Measurements from ENCODE around the gene DYNC2I2. TPM values are rescaled to one million over a fixed set of nuclear protein-coding genes. Genes with fewer than 3 reads are reported as not detected.
"Not testable (repeated sequence)": the region's sequence is repeated elsewhere in the genome, so short reads cannot be mapped to it uniquely, and the experiment has no call there.

The DYNC2I2 gene
- total RNA-seq, 2 donors from 2014 or later = 3.7 to 3.8 TPM

GRCh38 chr9:128610897-128611296 lies 45.8 kb downstream of the DYNC2I2 start:
- H3K27ac Mint-ChIP-seq = peak overlapping the region; percentile 90
- H3K4me1 Mint-ChIP-seq = peaks cover 5% of the 10 kb centered on the region
- no peak overlapping the region for H3K4me3 Mint-ChIP-seq
- peaks cover 5% of the 10 kb centered on the region for H3K36me3 Mint-ChIP-seq (ENCODE audit: low read depth)
- no peaks in the 10 kb centered on the region for H3K27me3 Mint-ChIP-seq
- ATAC-seq (no peak), DNase-seq (no peak)
- H3K9me3 ChIP-seq (ENCODE audit: control insufficient read depth, low read length, poor library complexity, severe bottlenecking) = no peaks in the 10 kb centered on the region

DNA sequence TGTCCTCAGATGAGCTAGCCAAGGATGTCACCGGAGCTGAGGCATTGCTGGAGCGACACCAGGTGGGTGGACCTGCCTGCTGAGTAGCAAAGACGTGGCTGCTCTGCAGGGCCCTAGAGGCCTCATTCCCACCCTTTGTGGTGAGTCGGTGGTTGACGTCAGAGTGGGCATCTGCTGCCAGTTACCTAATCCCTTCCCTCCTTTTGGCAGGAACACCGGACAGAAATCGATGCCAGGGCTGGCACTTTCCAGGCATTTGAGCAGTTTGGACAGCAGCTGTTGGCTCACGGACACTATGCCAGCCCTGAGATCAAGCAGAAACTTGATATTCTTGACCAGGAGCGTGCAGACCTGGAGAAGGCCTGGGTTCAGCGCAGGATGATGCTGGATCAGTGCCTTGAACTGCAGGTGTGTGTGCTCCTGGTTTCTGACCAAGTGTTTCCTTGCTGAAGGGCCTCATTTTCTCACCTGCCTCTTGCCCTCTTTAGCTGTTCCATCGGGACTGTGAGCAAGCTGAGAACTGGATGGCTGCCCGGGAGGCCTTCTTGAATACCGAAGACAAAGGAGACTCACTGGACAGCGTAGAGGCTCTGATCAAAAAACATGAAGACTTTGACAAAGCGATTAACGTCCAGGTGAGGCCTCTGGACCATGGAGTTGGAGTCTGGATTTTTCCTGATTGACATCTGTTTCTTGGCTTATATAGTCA lies 48.9 kb downstream of the DYNC2I2 start:
- DNase-seq = no peak
- no peak for ATAC-seq
- H3K9me3 ChIP-seq (ENCODE audit: control insufficient read depth, low read length, poor library complexity, severe bottlenecking) = no peaks in the 10 kb centered on the region
- H3K4me3 Mint-ChIP-seq = no peak overlapping the region
- H3K4me1 Mint-ChIP-seq = peaks cover 5% of the 10 kb centered on the region
- peaks cover 5% of the 10 kb centered on the region for H3K36me3 Mint-ChIP-seq (ENCODE audit: low read depth)
- H3K27me3 Mint-ChIP-seq = no peaks in the 10 kb centered on the region
- H3K27ac Mint-ChIP-seq = no peak overlapping the region

GRCh38 chr9:128603697-128604096 lies 53.0 kb downstream of the DYNC2I2 start:
- H3K9me3 ChIP-seq (ENCODE audit: control insufficient read depth, low read length, poor library complexity, severe bottlenecking) = no peaks in the 10 kb centered on the region
- no peak for DNase-seq
- no peak overlapping the region for H3K4me3 Mint-ChIP-seq
- no peaks in the 10 kb centered on the region for H3K27me3 Mint-ChIP-seq
- no peaks in the 10 kb centered on the region for H3K36me3 Mint-ChIP-seq (ENCODE audit: low read depth)
- no peak for ATAC-seq
- H3K4me1 Mint-ChIP-seq = peaks cover 2% of the 10 kb centered on the region
- peak overlapping the region; percentile 77 for H3K27ac Mint-ChIP-seq

DNA sequence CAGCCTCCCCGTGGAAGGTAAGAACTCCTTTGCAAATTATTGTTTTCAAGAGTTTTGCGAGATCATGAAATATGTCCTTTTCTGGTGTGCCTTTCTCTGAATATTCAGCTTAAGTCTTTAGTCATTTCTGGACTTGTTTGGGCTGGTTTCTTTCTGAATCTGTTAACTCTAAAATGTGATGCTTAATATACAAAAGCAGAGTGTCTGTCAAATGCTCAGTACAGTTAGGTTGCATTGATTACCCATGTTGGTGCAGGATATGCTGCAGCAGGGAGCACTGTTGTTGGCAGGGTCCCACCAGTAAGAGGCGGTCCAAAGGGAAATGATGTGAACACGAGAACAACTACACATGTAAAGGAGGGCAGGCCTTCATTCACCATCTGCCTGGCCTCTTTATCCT lies 56.5 kb downstream of the DYNC2I2 start:
- ATAC-seq (no peak), DNase-seq (no peak)
- Mint-ChIP-seq H3K4me1 (peaks cover 2% of the 10 kb centered on the region), H3K27ac (no peak overlapping the region), H3K36me3 (ENCODE audit: low read depth) (peaks cover 2% of the 10 kb centered on the region), H3K4me3 (no peak overlapping the region), H3K27me3 (no peaks in the 10 kb centered on the region)
- H3K9me3 ChIP-seq (ENCODE audit: control insufficient read depth, low read length, poor library complexity, severe bottlenecking) = no peaks in the 10 kb centered on the region

- H3K9me3 ChIP-seq (ENCODE audit: control insufficient read depth, low read length, poor library complexity, severe bottlenecking) = no peaks in the 10 kb centered on the region
- Mint-ChIP-seq H3K36me3 (ENCODE audit: low read depth) (peaks cover 8% of the 10 kb centered on the region), H3K27ac (no peak overlapping the region), H3K4me1 (peaks cover 3% of the 10 kb centered on the region), H3K27me3 (no peaks in the 10 kb centered on the region), H3K4me3 (no peak overlapping the region)
- DNase-seq (no peak), ATAC-seq (no peak)
Measured at GRCh38 chr9:128595471-128595870, 61.2 kb downstream of the DYNC2I2 start.

DNA sequence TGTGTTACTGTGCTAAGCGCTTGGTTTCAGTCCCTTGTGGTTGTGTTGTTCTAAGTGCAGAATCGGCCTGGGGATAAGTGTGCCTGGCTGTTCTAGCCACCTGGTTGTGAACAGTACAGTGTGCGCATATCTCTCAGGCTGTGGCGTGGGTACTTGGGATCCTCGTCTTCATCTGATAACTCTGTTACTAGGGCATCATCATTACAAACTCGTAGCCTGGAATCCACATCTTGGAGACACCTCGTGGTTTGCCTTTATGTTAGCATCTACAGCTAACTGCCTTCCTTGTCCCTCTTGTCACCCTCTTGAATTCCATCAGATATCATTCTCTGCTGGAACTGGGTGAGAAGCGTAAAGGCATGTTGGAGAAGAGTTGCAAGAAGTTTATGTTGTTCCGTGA lies 62.8 kb downstream of the DYNC2I2 start:
- ATAC-seq = no peak
- DNase-seq = no peak
- H3K27me3 Mint-ChIP-seq = no peaks in the 10 kb centered on the region
- H3K4me3 Mint-ChIP-seq = no peak overlapping the region
- H3K4me1 Mint-ChIP-seq = peaks cover 3% of the 10 kb centered on the region
- no peaks in the 10 kb centered on the region for H3K9me3 ChIP-seq (ENCODE audit: control insufficient read depth, low read length, poor library complexity, severe bottlenecking)
- H3K36me3 Mint-ChIP-seq (ENCODE audit: low read depth) = peaks cover 8% of the 10 kb centered on the region
- no peak overlapping the region for H3K27ac Mint-ChIP-seq

DNA sequence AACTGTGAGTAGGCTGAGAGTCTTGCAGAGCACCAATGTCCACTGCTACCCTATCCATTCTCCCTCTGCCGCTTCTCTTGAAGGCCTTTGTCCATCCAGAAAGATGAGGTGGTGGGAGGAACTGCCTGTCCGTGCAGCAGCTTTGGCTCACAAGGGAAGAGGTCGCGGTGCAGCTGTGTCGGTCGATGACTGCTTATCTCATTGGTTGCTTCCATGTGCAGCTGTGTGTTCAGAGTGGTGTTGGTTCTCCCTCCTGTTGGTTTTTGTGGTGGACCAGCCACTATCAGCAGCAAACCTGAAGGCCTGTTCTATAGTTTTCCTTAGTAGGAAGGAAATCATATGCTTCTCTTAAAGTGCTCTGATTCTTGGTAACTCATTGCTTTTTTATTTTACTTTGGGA lies 63.6 kb downstream of the DYNC2I2 start:
- no peaks in the 10 kb centered on the region for H3K9me3 ChIP-seq (ENCODE audit: control insufficient read depth, low read length, poor library complexity, severe bottlenecking)
- H3K27me3 Mint-ChIP-seq = no peaks in the 10 kb centered on the region
- no peak overlapping the region for H3K4me3 Mint-ChIP-seq
- no peak overlapping the region for H3K27ac Mint-ChIP-seq
- DNase-seq (no peak), ATAC-seq (no peak)
- H3K36me3 Mint-ChIP-seq (ENCODE audit: low read depth) = peaks cover 5% of the 10 kb centered on the region
- peaks cover 3% of the 10 kb centered on the region for H3K4me1 Mint-ChIP-seq

- no peak for DNase-seq
- H3K27me3 Mint-ChIP-seq = no peaks in the 10 kb centered on the region
- no peaks in the 10 kb centered on the region for H3K9me3 ChIP-seq (ENCODE audit: control insufficient read depth, low read length, poor library complexity, severe bottlenecking)
- peak overlapping the region; percentile 80 for H3K27ac Mint-ChIP-seq
- H3K4me3 Mint-ChIP-seq = no peak overlapping the region
- H3K4me1 Mint-ChIP-seq = peaks cover 12% of the 10 kb centered on the region
- peaks cover 9% of the 10 kb centered on the region for H3K36me3 Mint-ChIP-seq (ENCODE audit: low read depth)
- ATAC-seq = no peak
Measured at GRCh38 chr9:128588581-128589233, 67.9 kb downstream of the DYNC2I2 start.

DNA sequence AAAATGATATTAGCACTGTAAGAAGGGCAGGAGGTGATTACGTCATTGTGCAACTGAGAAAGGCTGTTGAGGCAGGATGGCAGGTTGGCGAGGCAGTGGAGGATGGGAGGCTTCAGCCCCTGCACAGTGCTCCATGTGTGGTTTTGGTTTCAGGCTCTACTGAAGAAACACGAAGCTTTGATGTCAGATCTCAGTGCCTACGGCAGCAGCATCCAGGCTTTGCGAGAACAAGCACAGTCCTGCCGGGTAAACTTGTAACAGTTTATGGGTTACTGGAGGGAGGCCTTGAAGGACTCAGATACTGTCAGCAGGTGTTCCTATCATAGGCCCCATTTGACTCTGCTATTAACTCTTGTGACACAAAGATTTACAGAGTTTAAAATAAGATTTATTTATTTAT lies 69.2 kb downstream of the DYNC2I2 start:
- no peaks in the 10 kb centered on the region for H3K27me3 Mint-ChIP-seq
- ATAC-seq (peak; percentile 89), DNase-seq (no peak)
- no peaks in the 10 kb centered on the region for H3K9me3 ChIP-seq (ENCODE audit: control insufficient read depth, low read length, poor library complexity, severe bottlenecking)
- peaks cover 15% of the 10 kb centered on the region for H3K4me1 Mint-ChIP-seq
- H3K27ac Mint-ChIP-seq = peak overlapping the region; percentile 67
- H3K4me3 Mint-ChIP-seq = no peak overlapping the region
- peaks cover 13% of the 10 kb centered on the region for H3K36me3 Mint-ChIP-seq (ENCODE audit: low read depth)

DNA sequence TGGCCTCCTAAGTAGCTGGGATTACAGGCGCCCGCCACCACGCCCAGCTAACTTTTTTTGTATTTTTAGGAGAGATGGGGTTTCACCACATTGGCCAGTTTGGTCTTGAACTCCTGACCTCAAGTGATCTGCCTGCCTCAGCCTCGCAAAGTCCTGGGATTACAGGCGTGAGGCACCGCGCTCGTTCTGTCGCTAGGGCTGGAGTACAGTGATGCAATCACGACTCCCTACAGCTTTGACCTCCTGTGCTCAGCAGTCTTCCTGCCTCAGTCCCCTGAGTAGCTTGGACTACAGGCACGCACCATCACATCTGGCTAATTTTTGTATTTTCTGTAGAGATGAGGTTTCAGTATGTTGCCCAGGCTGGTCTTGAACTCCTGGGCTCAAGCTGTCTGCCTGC lies 69.7 kb downstream of the DYNC2I2 start:
- H3K4me3 Mint-ChIP-seq = not testable (repeated sequence)

DNA sequence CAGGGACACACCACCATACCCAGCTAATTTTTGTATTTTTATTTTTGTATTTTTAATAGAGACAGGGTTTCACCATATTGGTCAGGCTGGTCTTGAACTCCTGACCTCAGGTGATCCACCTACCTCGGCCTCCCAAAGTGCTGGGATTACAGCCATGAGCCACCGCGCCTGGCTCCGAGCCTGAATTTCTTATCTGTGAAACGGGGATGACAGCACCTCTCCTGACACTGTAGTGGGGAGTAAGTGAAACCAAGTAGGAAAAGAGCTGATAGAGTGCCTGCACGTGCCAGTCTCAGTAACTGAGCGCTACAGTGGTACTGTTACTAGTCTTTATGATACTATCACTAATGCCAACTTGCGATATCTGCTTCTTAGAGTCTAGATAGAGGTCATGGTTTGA lies 71.5 kb downstream of the DYNC2I2 start:
- not testable (repeated sequence) for H3K9me3 ChIP-seq (ENCODE audit: control insufficient read depth, low read length, poor library complexity, severe bottlenecking); DNase-seq; H3K27me3 Mint-ChIP-seq; H3K27ac Mint-ChIP-seq; H3K4me3 Mint-ChIP-seq; ATAC-seq
- Mint-ChIP-seq H3K36me3 (ENCODE audit: low read depth) (peaks cover 10% of the 10 kb centered on the region), H3K4me1 (peaks cover 15% of the 10 kb centered on the region)

More for the DNA sequence above, 69.7 kb downstream of the DYNC2I2 start:
- peak; percentile 16 for ATAC-seq
- not testable (repeated sequence) for H3K27me3 Mint-ChIP-seq; DNase-seq; H3K9me3 ChIP-seq (ENCODE audit: control insufficient read depth, low read length, poor library complexity, severe bottlenecking)
- H3K27ac Mint-ChIP-seq = peak overlapping the region; percentile 67
- H3K4me1 Mint-ChIP-seq = peaks cover 15% of the 10 kb centered on the region
- H3K36me3 Mint-ChIP-seq (ENCODE audit: low read depth) = peaks cover 13% of the 10 kb centered on the region

Data from T-helper 17 cell (primary cell).